Measurements from ENCODE around the gene AKT3. TPM values are rescaled to one million over a fixed set of nuclear protein-coding genes. Genes with fewer than 3 reads are reported as not detected.

Gene AKT3
- total RNA-seq, 1 donor from 2014 or later: 61.9 TPM

- no peak for DNase-seq (ENCODE audit: extremely low spot score in 2 of 2)
- Histone ChIP-seq H3K27ac (no peak overlapping the region), H3K36me3 (no peaks in the 10 kb centered on the region)
Observed at GRCh38 chr1:243770860-243771259, 79.2 kb downstream of the AKT3 start.

GRCh38 chr1:243765676-243766075, 84.4 kb downstream of the AKT3 start:
- TF ChIP-seq CTCF (IDR thresholded peaks at IDR 0.05) (no peak), POLR2A (IDR thresholded peaks at IDR 0.05) (no peak), POLR2AphosphoS5 (IDR thresholded peaks at IDR 0.05; ENCODE audit: insufficient read depth in 1 of 2, low read depth in 1 of 2) (no peak)

More at GRCh38 chr1:243770860-243771259, 79.2 kb downstream of the AKT3 start:
- peaks cover 9% of the 10 kb centered on the region for H3K4me1 ChIP-seq
- no peaks in the 10 kb centered on the region for H3K9me3 ChIP-seq
- H3K27me3 ChIP-seq: no peaks in the 10 kb centered on the region
- TF ChIP-seq POLR2A (IDR thresholded peaks at IDR 0.05): no peak
- no peak for TF ChIP-seq CTCF (IDR thresholded peaks at IDR 0.05)
- no peak for TF ChIP-seq POLR2AphosphoS5 (IDR thresholded peaks at IDR 0.05; ENCODE audit: insufficient read depth in 1 of 2, low read depth in 1 of 2)
- no peak overlapping the region for H3K4me3 ChIP-seq
- intact Hi-C loops (cut with DNase I): no loop called here

GRCh38 chr1:243763806-243764205, 86.2 kb downstream of the AKT3 start:
- intact Hi-C loops (cut with DNase I): no loop called here
- TF ChIP-seq CTCF (IDR thresholded peaks at IDR 0.05) (no peak), POLR2A (IDR thresholded peaks at IDR 0.05) (no peak), POLR2AphosphoS5 (IDR thresholded peaks at IDR 0.05; ENCODE audit: insufficient read depth in 1 of 2, low read depth in 1 of 2) (no peak)
- Histone ChIP-seq H3K9me3 (no peaks in the 10 kb centered on the region), H3K36me3 (no peaks in the 10 kb centered on the region), H3K4me1 (peaks cover 10% of the 10 kb centered on the region), H3K4me3 (no peak overlapping the region), H3K27ac (no peak overlapping the region), H3K27me3 (no peaks in the 10 kb centered on the region)
- DNase-seq (ENCODE audit: extremely low spot score in 2 of 2): no peak

More at GRCh38 chr1:243765676-243766075, 84.4 kb downstream of the AKT3 start:
- Histone ChIP-seq H3K4me1 (peaks cover 16% of the 10 kb centered on the region), H3K36me3 (no peaks in the 10 kb centered on the region), H3K27ac (no peak overlapping the region), H3K4me3 (no peak overlapping the region), H3K27me3 (no peaks in the 10 kb centered on the region), H3K9me3 (no peaks in the 10 kb centered on the region)
- intact Hi-C loops (cut with DNase I): no loop called here
- no peak for DNase-seq (ENCODE audit: extremely low spot score in 2 of 2)

- no peak for TF ChIP-seq CTCF (IDR thresholded peaks at IDR 0.05)
- TF ChIP-seq POLR2AphosphoS5 (IDR thresholded peaks at IDR 0.05; ENCODE audit: insufficient read depth in 1 of 2, low read depth in 1 of 2): no peak
- no peak for TF ChIP-seq POLR2A (IDR thresholded peaks at IDR 0.05)
- Histone ChIP-seq H3K9me3 (no peaks in the 10 kb centered on the region), H3K27ac (no peak overlapping the region), H3K36me3 (no peaks in the 10 kb centered on the region), H3K27me3 (no peaks in the 10 kb centered on the region), H3K4me3 (no peak overlapping the region), H3K4me1 (peaks cover 5% of the 10 kb centered on the region)
- DNase-seq (ENCODE audit: extremely low spot score in 2 of 2): no peak
- intact Hi-C loops (cut with DNase I): loop anchor here (10.0 kb wide), 1 partner anchor 284 kb away; no protein-coding TSS in a partner anchor
Observed at GRCh38 chr1:243758647-243759046, 91.4 kb downstream of the AKT3 start.

GRCh38 chr1:243756529-243756928, 93.5 kb downstream of the AKT3 start:
- Histone ChIP-seq H3K9me3 (no peaks in the 10 kb centered on the region), H3K36me3 (no peaks in the 10 kb centered on the region), H3K4me1 (peaks cover 9% of the 10 kb centered on the region), H3K27ac (no peak overlapping the region), H3K4me3 (no peak overlapping the region), H3K27me3 (no peaks in the 10 kb centered on the region)
- DNase-seq (ENCODE audit: extremely low spot score in 2 of 2): no peak
- intact Hi-C loops (cut with DNase I): loop anchor here (10.0 kb wide), 1 partner anchor 282 kb away; no protein-coding TSS in a partner anchor
- TF ChIP-seq CTCF (IDR thresholded peaks at IDR 0.05) (no peak), POLR2A (IDR thresholded peaks at IDR 0.05) (no peak), POLR2AphosphoS5 (IDR thresholded peaks at IDR 0.05; ENCODE audit: insufficient read depth in 1 of 2, low read depth in 1 of 2) (no peak)

Data from vagina (tissue), 2 donors.